Measurements from ENCODE around the gene MLYCD. TPM values are rescaled to one million over a fixed set of nuclear protein-coding genes. Genes with fewer than 3 reads are reported as not detected.

Gene MLYCD
- polyA plus RNA-seq, 1 experiment = 2.6 TPM

- no peak for DNase-seq (ENCODE audit: low read depth)
- ChIA-PET CTCF (interaction anchor here (5.6 kb wide), 1 partner anchor 12 kb away, joined by 46 read pairs; no protein-coding TSS in a partner anchor), POLR2A (no interaction called here)
- Histone ChIP-seq H3K36me3 (ENCODE audit: control insufficient read depth, insufficient read depth, low read length) (peaks cover 25% of the 10 kb centered on the region), H3K27me3 (ENCODE audit: control insufficient read depth, insufficient read depth, low read length) (no peaks in the 10 kb centered on the region), H3K4me3 (ENCODE audit: low read depth, low read length) (no peak overlapping the region)
- no peak for TF ChIP-seq CTCF (IDR thresholded peaks at IDR 0.05; ENCODE audit: insufficient read depth, low read depth, low read length)
Observed at GRCh38 chr16:83915081-83915480, 16.2 kb downstream of the MLYCD start.

- DNase-seq (ENCODE audit: low read depth) = no peak
- TF ChIP-seq CTCF (IDR thresholded peaks at IDR 0.05; ENCODE audit: insufficient read depth, low read depth, low read length) = no peak
- ChIA-PET POLR2A (no interaction called here), CTCF (interaction anchor here (5.6 kb wide), 1 partner anchor 12 kb away, joined by 46 read pairs; no protein-coding TSS in a partner anchor)
- Histone ChIP-seq H3K4me3 (ENCODE audit: low read depth, low read length) (no peak overlapping the region), H3K27me3 (ENCODE audit: control insufficient read depth, insufficient read depth, low read length) (no peaks in the 10 kb centered on the region), H3K36me3 (ENCODE audit: control insufficient read depth, insufficient read depth, low read length) (peaks cover 25% of the 10 kb centered on the region)
Observed at GRCh38 chr16:83915491-83915890, 16.6 kb downstream of the MLYCD start.

GRCh38 chr16:83917152-83918120, 18.5 kb downstream of the MLYCD start:
- POLR2A ChIA-PET = no interaction called here
- Histone ChIP-seq H3K27me3 (ENCODE audit: control insufficient read depth, insufficient read depth, low read length) (no peaks in the 10 kb centered on the region), H3K36me3 (ENCODE audit: control insufficient read depth, insufficient read depth, low read length) (peaks cover 21% of the 10 kb centered on the region), H3K4me3 (ENCODE audit: low read depth, low read length) (no peak overlapping the region)
- TF ChIP-seq CTCF (IDR thresholded peaks at IDR 0.05; ENCODE audit: insufficient read depth, low read depth, low read length) = no peak
- CTCF ChIA-PET = interaction anchor here (1.0 kb wide), 1 partner anchor 9 kb away, joined by 8 read pairs; no protein-coding TSS in a partner anchor
- DNase-seq (ENCODE audit: low read depth) = no peak

GRCh38 chr16:83920894-83921491, 22.1 kb downstream of the MLYCD start:
- ChIA-PET POLR2A (no interaction called here), CTCF (no interaction called here)
- peaks cover 13% of the 10 kb centered on the region for H3K36me3 ChIP-seq (ENCODE audit: control insufficient read depth, insufficient read depth, low read length)
- no peak overlapping the region for H3K4me3 ChIP-seq (ENCODE audit: low read depth, low read length)
- no peaks in the 10 kb centered on the region for H3K27me3 ChIP-seq (ENCODE audit: control insufficient read depth, insufficient read depth, low read length)
- DNase-seq (ENCODE audit: low read depth) = no peak
- TF ChIP-seq CTCF (IDR thresholded peaks at IDR 0.05; ENCODE audit: insufficient read depth, low read depth, low read length) = no peak

Measured in BJ (cell line).